PC-3 (cell line): Measurements from ENCODE around the gene NLRP1.

Experiments
- CTCF ChIP-seq: fragments of 300-600 bp; sonication (generic); conservative IDR thresholded peaks from 2 replicates; pipeline ENCODE4 v1.5.1; 2017; ENCODE audit warnings: antibody characterized with exemption, low read depth, mild to moderate bottlenecking, low read length
- EZH2 ChIP-seq: fragments of 300-600 bp; sonication (generic); IDR thresholded peaks from one replicate; pipeline ENCODE4 v1.6.1; 2017; ENCODE audit warnings: antibody characterized with exemption, mild to moderate bottlenecking, low read length; ENCODE audit not compliant: unreplicated experiment
- EZH2phosphoT487 ChIP-seq: fragments of 300-600 bp; sonication (generic); IDR thresholded peaks from 2 replicates; pipeline ENCODE4 v1.6.1; 2018; ENCODE audit warnings: mild to moderate bottlenecking, antibody characterized with exemption, low read length, borderline replicate concordance

DNA sequence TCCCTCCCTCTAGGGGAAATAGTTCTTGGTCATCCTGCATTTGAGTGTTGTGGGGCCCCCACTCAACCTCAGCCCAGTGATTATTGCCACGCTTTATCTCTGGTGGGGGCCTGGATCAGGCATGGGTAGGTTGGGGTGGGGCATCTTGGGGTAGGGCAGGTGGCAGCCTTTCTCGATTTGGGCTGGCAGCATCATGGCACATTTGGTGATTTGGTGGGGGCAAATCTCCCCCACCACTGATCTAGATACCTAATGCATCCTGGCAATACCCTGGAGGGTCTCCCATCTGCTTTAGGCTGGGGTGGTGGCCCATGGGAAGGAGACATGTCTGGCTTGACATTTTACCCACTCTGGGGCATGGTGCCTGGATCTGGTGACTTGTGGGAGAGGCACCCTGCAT lies 40.2 kb downstream of the NLRP1 start:
- TF ChIP-seq CTCF (no peak), EZH2 (no peak), EZH2phosphoT487 (no peak)
